GM21717 (cell line): ENCODE data around the gene KLK2.

Experiments
- ATAC-seq: cut with Tn5 transposase; IDR thresholded peaks from one replicate; pipeline ENCODE4 v1.9.1; 2021; ENCODE audit warnings: mild to moderate bottlenecking, moderate library complexity; ENCODE audit not compliant: unreplicated experiment

KLK2 gene

DNA sequence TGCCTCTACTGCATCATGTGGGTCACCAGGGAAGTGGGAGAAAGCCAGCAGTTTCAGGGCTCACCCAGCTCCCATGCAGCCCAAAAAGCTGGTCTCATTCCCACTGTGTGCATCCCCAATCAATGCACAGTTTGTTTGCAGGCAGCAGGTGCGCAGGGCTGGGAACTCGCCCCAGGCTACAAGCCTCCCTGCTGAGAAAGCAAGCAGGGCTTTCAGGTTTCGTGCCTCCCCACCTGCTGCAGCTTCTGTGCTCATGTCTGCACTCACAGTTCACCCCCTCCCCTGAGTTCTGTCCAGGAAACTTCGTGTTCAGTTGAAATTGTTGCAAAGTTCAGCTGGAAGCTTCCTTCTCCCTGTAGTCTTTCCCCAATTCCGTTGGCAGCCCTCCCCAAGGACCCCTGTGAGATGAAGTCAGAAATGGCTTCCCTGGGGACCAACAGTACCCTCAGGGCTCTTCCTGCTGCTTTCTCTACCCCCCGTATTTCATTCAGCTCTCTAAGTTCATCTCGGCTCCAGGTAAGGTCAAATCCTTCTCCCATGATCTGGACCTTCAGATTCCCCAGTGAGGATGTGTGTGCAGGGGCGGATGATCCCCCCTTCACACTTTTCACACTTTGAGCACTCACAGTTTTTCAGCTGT lies 28.8 kb upstream of the KLK2 start:
- no peak for ATAC-seq

DNA sequence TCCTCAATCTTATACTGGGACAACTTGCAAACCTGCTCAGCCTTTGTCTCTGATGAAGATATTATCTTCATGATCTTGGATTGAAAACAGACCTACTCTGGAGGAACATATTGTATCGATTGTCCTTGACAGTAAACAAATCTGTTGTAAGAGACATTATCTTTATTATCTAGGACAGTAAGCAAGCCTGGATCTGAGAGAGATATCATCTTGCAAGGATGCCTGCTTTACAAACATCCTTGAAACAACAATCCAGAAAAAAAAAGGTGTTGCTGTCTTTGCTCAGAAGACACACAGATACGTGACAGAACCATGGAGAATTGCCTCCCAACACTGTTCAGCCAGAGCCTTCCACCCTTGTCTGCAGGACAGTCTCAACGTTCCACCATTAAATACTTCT lies 22.5 kb upstream of the KLK2 start:
- no peak for ATAC-seq

DNA sequence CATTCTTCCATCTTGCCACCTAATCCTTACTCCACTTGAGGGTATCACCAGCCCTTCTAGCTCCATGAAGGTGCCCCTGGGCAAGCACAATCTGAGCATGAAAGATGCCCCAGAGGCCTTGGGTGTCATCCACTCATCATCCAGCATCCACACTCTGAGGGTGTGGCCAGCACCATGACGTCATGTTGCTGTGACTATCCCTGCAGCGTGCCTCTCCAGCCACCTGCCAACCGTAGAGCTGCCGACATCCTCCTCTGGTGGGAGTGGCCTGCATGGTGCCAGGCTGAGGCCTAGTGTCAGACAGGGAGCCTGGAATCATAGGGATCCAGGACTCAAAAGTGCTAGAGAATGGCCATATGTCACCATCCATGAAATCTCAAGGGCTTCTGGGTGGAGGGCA lies 21.6 kb upstream of the KLK2 start:
- no peak for ATAC-seq

DNA sequence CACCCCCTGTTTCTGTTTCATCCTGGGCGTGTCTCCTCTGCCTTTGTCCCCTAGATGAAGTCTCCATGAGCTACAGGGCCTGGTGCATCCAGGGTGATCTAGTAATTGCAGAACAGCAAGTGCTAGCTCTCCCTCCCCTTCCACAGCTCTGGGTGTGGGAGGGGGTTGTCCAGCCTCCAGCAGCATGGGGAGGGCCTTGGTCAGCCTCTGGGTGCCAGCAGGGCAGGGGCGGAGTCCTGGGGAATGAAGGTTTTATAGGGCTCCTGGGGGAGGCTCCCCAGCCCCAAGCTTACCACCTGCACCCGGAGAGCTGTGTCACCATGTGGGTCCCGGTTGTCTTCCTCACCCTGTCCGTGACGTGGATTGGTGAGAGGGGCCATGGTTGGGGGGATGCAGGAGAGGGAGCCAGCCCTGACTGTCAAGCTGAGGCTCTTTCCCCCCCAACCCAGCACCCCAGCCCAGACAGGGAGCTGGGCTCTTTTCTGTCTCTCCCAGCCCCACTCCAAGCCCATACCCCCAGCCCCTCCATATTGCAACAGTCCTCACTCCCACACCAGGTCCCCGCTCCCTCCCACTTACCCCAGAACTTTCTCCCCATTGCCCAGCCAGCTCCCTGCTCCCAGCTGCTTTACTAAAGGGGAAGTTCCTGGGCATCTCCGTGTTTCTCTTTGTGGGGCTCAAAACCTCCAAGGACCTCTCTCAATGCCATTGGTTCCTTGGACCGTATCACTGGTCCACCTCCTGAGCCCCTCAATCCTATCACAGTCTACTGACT lies 18.4 kb upstream of the KLK2 start, which contains the start of gene KLK3:
Gene KLK3, plus strand, starts transcription at position 280 of the 775 bp plus-strand sequence. Its CDS starts 41 bp downstream, at position 321.
- ATAC-seq, result no peak

DNA sequence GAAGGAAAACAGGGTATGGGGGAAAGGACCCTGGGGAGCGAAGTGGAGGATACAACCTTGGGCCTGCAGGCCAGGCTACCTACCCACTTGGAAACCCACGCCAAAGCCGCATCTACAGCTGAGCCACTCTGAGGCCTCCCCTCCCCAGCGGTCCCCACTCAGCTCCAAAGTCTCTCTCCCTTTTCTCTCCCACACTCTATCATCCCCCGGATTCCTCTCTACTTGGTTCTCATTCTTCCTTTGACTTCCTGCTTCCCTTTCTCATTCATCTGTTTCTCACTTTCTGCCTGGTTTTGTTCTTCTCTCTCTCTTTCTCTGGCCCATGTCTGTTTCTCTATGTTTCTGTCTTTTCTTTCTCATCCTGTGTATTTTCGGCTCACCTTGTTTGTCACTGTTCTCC lies 15.9 kb upstream of the KLK2 start:
- ATAC-seq, result no peak

DNA sequence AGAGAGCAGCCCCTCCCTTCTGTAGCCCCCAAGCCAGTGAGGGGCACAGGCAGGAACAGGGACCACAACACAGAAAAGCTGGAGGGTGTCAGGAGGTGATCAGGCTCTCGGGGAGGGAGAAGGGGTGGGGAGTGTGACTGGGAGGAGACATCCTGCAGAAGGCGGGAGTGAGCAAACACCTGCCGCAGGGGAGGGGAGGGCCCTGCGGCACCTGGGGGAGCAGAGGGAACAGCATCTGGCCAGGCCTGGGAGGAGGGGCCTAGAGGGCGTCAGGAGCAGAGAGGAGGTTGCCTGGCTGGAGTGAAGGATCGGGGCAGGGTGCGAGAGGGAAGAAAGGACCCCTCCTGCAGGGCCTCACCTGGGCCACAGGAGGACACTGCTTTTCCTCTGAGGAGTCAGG lies 14.4 kb upstream of the KLK2 start:
- ATAC-seq, result no peak

DNA sequence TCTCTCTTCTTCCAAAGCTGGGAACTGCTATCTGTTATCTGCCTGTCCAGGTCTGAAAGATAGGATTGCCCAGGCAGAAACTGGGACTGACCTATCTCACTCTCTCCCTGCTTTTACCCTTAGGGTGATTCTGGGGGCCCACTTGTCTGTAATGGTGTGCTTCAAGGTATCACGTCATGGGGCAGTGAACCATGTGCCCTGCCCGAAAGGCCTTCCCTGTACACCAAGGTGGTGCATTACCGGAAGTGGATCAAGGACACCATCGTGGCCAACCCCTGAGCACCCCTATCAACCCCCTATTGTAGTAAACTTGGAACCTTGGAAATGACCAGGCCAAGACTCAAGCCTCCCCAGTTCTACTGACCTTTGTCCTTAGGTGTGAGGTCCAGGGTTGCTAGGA lies 13.4 kb upstream of the KLK2 start:
- no peak for ATAC-seq

DNA sequence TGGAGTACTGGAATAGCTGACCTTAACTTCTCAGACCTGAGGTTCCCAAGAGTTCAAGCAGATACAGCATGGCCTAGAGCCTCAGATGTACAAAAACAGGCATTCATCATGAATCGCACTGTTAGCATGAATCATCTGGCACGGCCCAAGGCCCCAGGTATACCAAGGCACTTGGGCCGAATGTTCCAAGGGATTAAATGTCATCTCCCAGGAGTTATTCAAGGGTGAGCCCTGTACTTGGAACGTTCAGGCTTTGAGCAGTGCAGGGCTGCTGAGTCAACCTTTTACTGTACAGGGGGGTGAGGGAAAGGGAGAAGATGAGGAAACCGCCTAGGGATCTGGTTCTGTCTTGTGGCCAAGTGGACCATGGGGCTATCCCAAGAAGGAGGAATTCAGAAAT lies 12.2 kb upstream of the KLK2 start:
- no peak for ATAC-seq

DNA sequence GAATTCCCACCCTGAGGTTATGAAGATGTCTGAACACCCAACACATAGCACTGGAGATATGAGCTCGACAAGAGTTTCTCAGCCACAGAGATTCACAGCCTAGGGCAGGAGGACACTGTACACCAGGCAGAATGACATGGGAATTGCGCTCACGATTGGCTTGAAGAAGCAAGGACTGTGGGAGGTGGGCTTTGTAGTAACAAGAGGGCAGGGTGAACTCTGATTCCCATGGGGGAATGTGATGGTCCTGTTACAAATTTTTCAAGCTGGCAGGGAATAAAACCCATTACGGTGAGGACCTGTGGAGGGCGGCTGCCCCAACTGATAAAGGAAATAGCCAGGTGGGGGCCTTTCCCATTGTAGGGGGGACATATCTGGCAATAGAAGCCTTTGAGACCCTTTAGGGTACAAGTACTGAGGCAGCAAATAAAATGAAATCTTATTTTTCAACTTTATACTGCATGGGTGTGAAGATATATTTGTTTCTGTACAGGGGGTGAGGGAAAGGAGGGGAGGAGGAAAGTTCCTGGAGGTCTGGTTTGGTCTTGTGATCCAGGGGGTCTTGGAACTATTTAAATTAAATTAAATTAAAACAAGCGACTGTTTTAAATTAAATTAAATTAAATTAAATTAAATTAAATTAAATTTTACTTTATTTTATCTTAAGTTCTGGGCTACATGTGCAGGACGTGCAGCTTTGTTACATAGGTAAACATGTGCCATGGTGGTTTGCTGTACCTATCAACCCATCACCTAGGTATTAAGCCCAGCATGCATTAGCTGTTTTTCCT lies 11.5 kb upstream of the KLK2 start:
- ATAC-seq, result no peak

DNA sequence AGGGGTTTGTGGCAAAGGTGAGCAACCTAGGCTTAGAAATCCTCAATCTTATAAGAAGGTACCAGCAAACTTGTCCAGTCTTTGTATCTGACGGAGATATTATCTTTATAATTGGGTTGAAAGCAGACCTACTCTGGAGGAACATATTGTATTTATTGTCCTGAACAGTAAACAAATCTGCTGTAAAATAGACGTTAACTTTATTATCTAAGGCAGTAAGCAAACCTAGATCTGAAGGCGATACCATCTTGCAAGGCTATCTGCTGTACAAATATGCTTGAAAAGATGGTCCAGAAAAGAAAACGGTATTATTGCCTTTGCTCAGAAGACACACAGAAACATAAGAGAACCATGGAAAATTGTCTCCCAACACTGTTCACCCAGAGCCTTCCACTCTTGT lies 3.8 kb upstream of the KLK2 start:
- ATAC-seq, result no peak

DNA sequence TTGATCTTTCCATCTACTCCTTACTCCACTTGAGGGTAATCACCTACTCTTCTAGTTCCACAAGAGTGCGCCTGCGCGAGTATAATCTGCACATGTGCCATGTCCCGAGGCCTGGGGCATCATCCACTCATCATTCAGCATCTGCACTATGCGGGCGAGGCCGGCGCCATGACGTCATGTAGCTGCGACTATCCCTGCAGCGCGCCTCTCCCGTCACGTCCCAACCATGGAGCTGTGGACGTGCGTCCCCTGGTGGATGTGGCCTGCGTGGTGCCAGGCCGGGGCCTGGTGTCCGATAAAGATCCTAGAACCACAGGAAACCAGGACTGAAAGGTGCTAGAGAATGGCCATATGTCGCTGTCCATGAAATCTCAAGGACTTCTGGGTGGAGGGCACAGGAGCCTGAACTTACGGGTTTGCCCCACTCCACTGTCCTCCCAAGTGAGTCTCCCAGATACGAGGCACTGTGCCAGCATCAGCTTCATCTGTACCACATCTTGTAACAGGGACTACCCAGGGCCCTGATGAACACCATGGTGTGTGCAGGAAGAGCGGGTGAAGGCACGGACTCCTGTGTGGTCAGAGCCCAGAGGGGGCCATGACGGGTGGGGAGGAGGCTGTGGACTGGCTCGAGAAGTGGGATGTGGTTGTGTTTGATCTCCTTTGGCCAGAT lies 2.7 kb upstream of the KLK2 start:
- ATAC-seq, result no peak

DNA sequence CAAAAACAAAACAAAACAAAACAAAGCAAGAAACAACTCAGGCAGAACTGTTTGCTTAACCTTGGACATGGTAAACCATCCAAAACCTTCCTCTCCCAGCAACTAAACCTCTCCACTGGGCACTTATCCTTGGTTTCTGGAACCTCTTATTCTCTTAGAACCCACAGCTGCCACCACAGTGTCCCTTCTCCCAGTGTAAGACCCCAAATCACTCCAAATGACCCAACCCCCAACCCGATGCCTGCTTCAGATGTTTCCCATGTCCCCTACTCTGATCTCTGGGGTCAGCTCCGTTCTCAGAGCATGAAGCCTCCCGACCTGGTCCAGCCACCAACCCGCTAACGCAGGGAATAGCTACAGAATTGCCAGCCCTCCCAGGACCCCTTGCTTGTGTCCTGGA lies 972 bp downstream of the KLK2 start:
- ATAC-seq, result no peak

DNA sequence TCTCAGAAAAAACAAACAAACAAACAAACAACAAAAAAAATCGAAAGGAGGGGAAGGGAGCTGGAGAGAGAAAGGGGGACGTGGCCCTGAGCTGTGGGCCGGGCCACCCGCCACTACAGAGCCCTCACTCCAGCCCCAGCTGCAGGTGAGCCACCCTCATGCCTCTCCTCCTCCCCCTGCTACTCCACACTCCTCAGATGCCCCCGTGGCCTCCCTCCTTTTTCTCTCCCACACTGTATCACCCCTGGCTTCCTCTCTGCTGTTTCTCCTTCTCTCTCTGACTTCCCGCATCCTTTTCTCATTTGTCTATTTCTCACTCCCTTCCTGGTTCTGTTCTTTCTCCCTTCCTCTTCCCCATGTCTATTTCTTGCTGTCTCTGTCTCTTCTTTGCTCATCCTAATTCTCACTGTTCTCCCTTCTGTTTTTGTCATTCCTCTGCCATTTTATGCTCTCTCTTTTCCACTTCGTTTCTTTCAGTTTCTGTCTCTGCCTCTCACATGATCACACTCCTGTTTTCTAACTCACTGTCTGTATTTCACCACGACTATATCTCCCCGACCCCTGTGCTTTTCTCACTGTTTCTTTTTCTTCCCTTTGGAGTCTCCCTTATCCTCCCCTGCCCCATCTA lies 2.7 kb downstream of the KLK2 start:
- ATAC-seq, result no peak

DNA sequence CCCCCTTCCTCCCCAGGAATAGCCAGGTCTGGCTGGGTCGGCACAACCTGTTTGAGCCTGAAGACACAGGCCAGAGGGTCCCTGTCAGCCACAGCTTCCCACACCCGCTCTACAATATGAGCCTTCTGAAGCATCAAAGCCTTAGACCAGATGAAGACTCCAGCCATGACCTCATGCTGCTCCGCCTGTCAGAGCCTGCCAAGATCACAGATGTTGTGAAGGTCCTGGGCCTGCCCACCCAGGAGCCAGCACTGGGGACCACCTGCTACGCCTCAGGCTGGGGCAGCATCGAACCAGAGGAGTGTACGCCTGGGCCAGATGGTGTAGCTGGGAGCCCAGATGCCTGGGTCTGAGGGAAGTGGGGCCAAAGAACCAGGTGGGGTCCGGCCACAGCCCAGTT lies 3.2 kb downstream of the KLK2 start:
- ATAC-seq, result no peak

DNA sequence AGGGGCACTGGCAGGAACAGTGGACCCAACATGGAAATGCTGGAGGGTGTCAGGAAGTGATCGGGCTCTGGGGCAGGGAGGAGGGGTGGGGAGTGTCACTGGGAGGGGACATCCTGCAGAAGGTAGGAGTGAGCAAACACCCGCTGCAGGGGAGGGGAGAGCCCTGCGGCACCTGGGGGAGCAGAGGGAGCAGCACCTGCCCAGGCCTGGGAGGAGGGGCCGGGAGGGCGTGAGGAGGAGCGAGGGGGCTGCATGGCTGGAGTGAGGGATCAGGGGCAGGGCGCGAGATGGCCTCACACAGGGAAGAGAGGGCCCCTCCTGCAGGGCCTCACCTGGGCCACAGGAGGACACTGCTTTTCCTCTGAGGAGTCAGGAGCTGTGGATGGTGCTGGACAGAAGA lies 4.1 kb downstream of the KLK2 start:
- no peak for ATAC-seq

DNA sequence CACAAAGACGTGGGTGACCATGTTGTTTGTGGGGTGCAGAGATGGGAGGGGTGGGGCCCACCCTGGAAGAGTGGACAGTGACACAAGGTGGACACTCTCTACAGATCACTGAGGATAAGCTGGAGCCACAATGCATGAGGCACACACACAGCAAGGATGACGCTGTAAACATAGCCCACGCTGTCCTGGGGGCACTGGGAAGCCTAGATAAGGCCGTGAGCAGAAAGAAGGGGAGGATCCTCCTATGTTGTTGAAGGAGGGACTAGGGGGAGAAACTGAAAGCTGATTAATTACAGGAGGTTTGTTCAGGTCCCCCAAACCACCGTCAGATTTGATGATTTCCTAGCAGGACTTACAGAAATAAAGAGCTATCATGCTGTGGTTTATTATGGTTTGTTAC lies 5.6 kb downstream of the KLK2 start:
- ATAC-seq, result no peak

DNA sequence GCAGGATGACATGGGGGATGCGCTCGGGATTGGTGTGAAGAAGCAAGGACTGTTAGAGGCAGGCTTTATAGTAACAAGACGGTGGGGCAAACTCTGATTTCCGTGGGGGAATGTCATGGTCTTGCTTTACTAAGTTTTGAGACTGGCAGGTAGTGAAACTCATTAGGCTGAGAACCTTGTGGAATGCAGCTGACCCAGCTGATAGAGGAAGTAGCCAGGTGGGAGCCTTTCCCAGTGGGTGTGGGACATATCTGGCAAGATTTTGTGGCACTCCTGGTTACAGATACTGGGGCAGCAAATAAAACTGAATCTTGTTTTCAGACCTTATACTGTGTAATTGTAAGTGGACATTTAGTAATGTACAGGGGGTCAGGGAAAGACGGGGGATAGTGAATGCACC lies 7.0 kb downstream of the KLK2 start:
- no peak for ATAC-seq

DNA sequence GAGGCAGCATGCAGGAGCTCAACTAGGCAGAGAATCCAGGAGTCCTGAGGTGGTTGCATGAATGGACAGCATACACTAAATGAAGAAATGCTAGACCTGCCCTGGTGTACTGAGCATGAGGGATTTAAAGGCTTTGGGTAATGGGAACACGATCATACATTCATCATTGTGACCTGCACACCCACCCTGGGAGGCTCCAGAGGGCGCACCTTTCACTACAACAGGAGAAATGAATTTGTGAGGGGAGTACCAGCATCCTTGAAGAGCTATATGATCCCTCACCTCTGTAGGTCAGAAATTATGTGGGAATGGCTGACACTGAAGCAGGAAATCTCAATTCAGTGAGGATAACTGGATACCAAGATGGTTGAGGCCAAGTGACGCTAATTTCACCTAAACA lies 8.9 kb downstream of the KLK2 start:
- no peak for ATAC-seq

DNA sequence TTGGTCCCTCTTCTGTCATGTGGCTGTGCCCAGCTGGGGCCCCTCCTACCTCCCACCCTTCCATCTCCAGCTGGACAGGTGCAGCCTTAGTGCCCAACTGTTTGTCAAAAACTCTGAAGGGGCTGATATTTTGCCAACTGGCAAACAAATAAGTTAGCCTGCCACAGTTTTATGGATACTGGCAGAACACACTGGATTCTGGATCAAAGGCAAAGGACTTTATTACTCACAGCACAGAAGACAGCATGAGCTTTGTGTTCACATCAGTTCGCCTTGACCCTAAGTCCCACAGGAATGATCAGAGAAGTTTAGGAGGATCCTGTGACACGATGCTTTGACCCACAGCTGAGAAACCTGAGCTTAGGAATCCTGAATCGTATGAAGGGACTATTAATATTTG lies 16.4 kb downstream of the KLK2 start:
- ATAC-seq, result no peak

DNA sequence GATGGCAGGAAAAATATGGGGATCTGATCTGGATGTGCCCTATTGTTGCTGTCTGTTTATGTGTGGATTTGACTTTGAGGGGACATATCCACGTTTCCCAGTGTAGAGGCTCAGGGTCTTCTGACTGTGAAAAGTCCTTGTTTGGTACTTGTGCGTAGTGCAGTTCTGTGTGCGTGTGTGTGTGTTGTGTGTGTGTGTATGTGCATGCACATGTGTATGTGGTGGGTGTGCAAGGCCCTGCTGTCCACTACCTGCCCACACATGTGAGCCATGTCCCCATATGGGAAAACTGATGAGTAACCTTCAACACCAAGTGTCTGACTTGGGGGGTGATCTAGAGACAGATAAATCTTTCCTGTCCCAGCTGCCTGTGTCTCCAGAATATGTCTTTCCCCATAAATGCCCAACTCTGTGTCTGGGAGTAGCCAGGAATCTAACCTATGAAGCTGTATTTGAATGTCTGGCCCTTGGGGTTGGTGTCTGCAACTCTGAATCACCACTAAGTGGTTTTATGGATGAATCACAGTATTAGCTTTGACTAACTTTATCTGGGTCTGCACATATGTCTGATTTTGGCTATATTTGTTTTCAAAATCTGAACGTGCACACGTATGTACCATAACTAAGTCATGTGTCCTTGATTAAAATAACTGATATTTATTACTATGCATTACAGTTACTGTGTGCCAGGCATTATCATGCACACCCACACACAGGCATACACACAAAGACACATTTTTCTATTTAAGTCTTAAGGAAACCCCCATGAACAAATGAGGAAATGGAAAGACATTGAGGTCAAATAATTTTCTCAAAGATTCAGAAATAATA lies 17.4 kb downstream of the KLK2 start:
- ATAC-seq, result no peak
